ENCODE results near the gene TNFSF18. TPM values are rescaled to one million over a fixed set of nuclear protein-coding genes. Genes with fewer than 3 reads are reported as not detected.

Gene TNFSF18
- total RNA-seq, 1 experiment from 2014 or later: 1.6 TPM

DNA sequence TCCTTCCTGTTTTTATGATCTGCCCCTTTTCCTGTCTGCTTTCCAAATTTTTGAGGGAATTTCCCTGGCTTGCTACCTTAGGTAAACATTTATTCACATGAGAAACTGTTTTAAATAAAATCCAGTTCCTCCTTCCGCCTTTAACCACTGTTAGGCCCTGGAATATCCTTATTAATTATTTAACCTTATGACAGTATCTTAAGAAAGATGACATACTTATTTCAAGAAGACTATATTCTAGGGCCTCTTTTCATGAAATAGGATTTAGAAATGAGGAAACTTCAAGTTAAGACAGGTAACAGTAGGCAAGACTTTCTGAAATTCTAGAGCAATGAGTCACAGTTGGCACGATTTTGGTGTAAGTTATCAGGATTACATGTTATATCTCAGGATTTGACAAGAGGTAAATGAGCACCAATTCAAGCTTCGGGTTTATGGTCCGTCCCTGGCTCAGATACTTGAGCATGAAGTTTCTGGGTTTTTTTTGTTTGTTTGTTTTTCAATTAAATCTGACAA, 2.0 kb upstream of the TNFSF18 start:
- TF ChIP-seq CEBPB (IDR thresholded peaks at IDR 0.05; ENCODE audit: low read depth): peak; percentile 63
- TF ChIP-seq FOSL1 (IDR thresholded peaks at IDR 0.05; ENCODE audit: low read depth): peak; percentile 81
- TF ChIP-seq, protein P1, sequence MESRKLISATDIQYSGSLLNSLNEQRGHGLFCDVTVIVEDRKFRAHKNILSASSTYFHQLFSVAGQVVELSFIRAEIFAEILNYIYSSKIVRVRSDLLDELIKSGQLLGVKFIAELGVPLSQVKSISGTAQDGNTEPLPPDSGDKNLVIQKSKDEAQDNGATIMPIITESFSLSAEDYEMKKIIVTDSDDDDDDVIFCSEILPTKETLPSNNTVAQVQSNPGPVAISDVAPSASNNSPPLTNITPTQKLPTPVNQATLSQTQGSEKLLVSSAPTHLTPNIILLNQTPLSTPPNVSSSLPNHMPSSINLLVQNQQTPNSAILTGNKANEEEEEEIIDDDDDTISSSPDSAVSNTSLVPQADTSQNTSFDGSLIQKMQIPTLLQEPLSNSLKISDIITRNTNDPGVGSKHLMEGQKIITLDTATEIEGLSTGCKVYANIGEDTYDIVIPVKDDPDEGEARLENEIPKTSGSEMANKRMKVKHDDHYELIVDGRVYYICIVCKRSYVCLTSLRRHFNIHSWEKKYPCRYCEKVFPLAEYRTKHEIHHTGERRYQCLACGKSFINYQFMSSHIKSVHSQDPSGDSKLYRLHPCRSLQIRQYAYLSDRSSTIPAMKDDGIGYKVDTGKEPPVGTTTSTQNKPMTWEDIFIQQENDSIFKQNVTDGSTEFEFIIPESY (IDR thresholded peaks at IDR 0.05; ENCODE audit: extremely low read depth, insufficient replicate concordance, low read length): no peak
- TF ChIP-seq CBX3 (IDR thresholded peaks at IDR 0.05; ENCODE audit: low read depth): 0 out of 2 replicates have a peak, but pooled peaks have one; percentile 34
- TF ChIP-seq POLR2AphosphoS5 (IDR thresholded peaks at IDR 0.05; ENCODE audit: low read depth, low read length): no peak
- peak; percentile 45 for TF ChIP-seq SP1 (IDR thresholded peaks at IDR 0.05; ENCODE audit: low read depth)
- TF ChIP-seq EZH2 (IDR thresholded peaks at IDR 0.05): no peak
- TF ChIP-seq JUND (IDR thresholded peaks at IDR 0.05): peak; percentile 64
- Histone ChIP-seq H4K20me1 (ENCODE audit: insufficient read depth) (no peaks in the 10 kb centered on the region), H3K9me3 (ENCODE audit: control insufficient read depth in 1 of 2, insufficient read depth in 1 of 2, low read depth in 1 of 2, low read length in 2 of 2) (no peaks in the 10 kb centered on the region), H3K79me2 (ENCODE audit: insufficient read depth, low read length) (no peaks in the 10 kb centered on the region), H3K4me2 (ENCODE audit: low read length) (peak overlapping the region; percentile 47), H3K27me3 (ENCODE audit: insufficient read depth, low read length) (no peaks in the 10 kb centered on the region), H2AFZ (ENCODE audit: low read depth, low read length, poor library complexity, severe bottlenecking) (peak overlapping the region; percentile 88), H3K4me3 (replicated peaks in 1 of 2; ENCODE audit: low read depth in 1 of 2, low read length in 2 of 2) (no peak overlapping the region), H3K36me3 (ENCODE audit: control insufficient read depth in 1 of 2, insufficient read depth in 2 of 2, low read length in 2 of 2) (no peaks in the 10 kb centered on the region), H3K4me1 (ENCODE audit: control insufficient read depth in 1 of 2, insufficient read depth in 2 of 2, low read length in 2 of 2) (peaks cover 50 to 68% of the 10 kb centered on the region in 2 experiments), H3K9me2 (ENCODE audit: insufficient read depth) (no peaks in the 10 kb centered on the region), H3K9ac (ENCODE audit: low read length) (peak overlapping the region; percentile 15; the same call in 1 of the 2 replicates), H3K27ac (ENCODE audit: low read depth, low read length) (peak overlapping the region; percentile 54; the same call in 1 of the 2 replicates)
- ATAC-seq: peak; percentile 33
- CTCF ChIA-PET: no interaction called here
- peak; percentile 49 for DNase-seq (ENCODE audit: low read depth, low spot score)
- POLR2A ChIA-PET: no interaction called here
- BruUV-seq (replicated peaks): no TSS peak
- intact Hi-C loops (cut with micrococcal nuclease): no loop called here
- RAD21 ChIA-PET (ENCODE audit: low non-redundant PET in 1 of 2, low total read pairs in 2 of 2, uncharacterized antibody in 2 of 2, unreplicated experiment in 2 of 2): no interaction called here

DNA sequence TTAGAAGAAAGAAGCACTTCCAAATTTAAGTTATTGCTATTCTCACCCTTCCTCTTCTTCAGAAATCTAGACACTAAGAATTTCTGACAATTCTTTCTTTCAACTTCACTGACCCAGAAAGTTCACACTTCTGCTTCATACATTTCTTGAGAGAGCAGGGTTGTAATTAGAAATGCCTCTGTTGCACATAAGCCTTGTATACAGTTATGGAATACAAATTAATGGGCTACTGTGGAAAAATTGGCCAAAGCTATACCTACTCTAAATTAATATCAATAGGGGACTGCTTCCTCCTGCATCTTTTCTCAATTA, 1.5 kb downstream of the TNFSF18 start:
- Histone ChIP-seq H4K20me1 (ENCODE audit: insufficient read depth) (no peaks in the 10 kb centered on the region), H3K4me2 (ENCODE audit: low read length) (peak overlapping the region; percentile 36), H3K27me3 (ENCODE audit: insufficient read depth, low read length) (no peaks in the 10 kb centered on the region), H2AFZ (ENCODE audit: low read depth, low read length, poor library complexity, severe bottlenecking) (peak overlapping the region; percentile 74), H3K9me3 (ENCODE audit: control insufficient read depth in 1 of 2, insufficient read depth in 1 of 2, low read depth in 1 of 2, low read length in 2 of 2) (no peaks in the 10 kb centered on the region), H3K79me2 (ENCODE audit: insufficient read depth, low read length) (no peaks in the 10 kb centered on the region), H3K9me2 (ENCODE audit: insufficient read depth) (no peaks in the 10 kb centered on the region), H3K36me3 (ENCODE audit: control insufficient read depth in 1 of 2, insufficient read depth in 2 of 2, low read length in 2 of 2) (no peaks in the 10 kb centered on the region), H3K27ac (ENCODE audit: low read depth, low read length) (peak overlapping the region; percentile 33; the same call in 1 of the 2 replicates), H3K4me1 (ENCODE audit: control insufficient read depth in 1 of 2, insufficient read depth in 2 of 2, low read length in 2 of 2) (peaks cover 50 to 66% of the 10 kb centered on the region in 2 experiments), H3K4me3 (replicated peaks in 1 of 2; ENCODE audit: low read depth in 1 of 2, low read length in 2 of 2) (no peak overlapping the region), H3K9ac (ENCODE audit: low read length) (no peak overlapping the region)
- CTCF ChIA-PET: no interaction called here
- ATAC-seq (no peak), DNase-seq (ENCODE audit: low read depth, low spot score) (no peak)
- POLR2A ChIA-PET: no interaction called here
- BruUV-seq (replicated peaks): no TSS peak
- RAD21 ChIA-PET (ENCODE audit: low non-redundant PET in 1 of 2, low total read pairs in 2 of 2, uncharacterized antibody in 2 of 2, unreplicated experiment in 2 of 2): no interaction called here
- intact Hi-C loops (cut with micrococcal nuclease): no loop called here
- no peak for TF ChIP-seq ZNF274 (IDR thresholded peaks at IDR 0.05; ENCODE audit: low read depth, low read length)
- TF ChIP-seq CEBPB (IDR thresholded peaks at IDR 0.05; ENCODE audit: low read depth): 0 out of 2 replicates have a peak, but pooled peaks have one; percentile 23
- no peak for TF ChIP-seq POLR2A (IDR thresholded peaks at IDR 0.05; ENCODE audit: borderline replicate concordance, extremely low read depth, insufficient read depth, insufficient read length)
- TF ChIP-seq, protein P2, sequence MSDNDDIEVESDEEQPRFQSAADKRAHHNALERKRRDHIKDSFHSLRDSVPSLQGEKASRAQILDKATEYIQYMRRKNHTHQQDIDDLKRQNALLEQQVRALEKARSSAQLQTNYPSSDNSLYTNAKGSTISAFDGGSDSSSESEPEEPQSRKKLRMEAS (IDR thresholded peaks at IDR 0.05): no peak
- TF ChIP-seq, protein P1 (IDR thresholded peaks at IDR 0.05; ENCODE audit: extremely low read depth, insufficient replicate concordance, low read length): no peak
- no peak for TF ChIP-seq SP1 (IDR thresholded peaks at IDR 0.05; ENCODE audit: low read depth)
- TF ChIP-seq SRF (IDR thresholded peaks at IDR 0.05; ENCODE audit: low read depth): 0 out of 2 replicates have a peak, but pooled peaks have one; percentile 15
- no peak for TF ChIP-seq POLR2AphosphoS5 (IDR thresholded peaks at IDR 0.05; ENCODE audit: low read depth, low read length)
- no peak for TF ChIP-seq EZH2 (IDR thresholded peaks at IDR 0.05)
- no peak for TF ChIP-seq CBX3 (IDR thresholded peaks at IDR 0.05; ENCODE audit: low read depth)
- TF ChIP-seq SIN3A (IDR thresholded peaks at IDR 0.05; ENCODE audit: low read depth): no peak
- TF ChIP-seq FOSL1 (IDR thresholded peaks at IDR 0.05; ENCODE audit: low read depth): no peak
- TF ChIP-seq ZFX (IDR thresholded peaks at IDR 0.05): no peak
- no peak for TF ChIP-seq EGR1 (IDR thresholded peaks at IDR 0.05; ENCODE audit: low read depth)
- TF ChIP-seq EZH2phosphoT487 (IDR thresholded peaks at IDR 0.05; ENCODE audit: borderline replicate concordance): no peak
- TF ChIP-seq JUND (IDR thresholded peaks at IDR 0.05): no peak

Measured in HCT116 (cell line).